H1 (cell line): Measurements from ENCODE around the gene HERC4. TPM values are rescaled to one million over a fixed set of nuclear protein-coding genes. Genes with fewer than 3 reads are reported as not detected.

Experiments
- CTCF ChIA-PET: fragments of 300-600 bp; sonication (Branson Sonifier 250); formaldehyde crosslinking; loops from one replicate; lab custom pipeline; 2021; ENCODE audit not compliant: partially characterized antibody; lab: Charles Lee
- POLR2A ChIA-PET: fragments of 300-600 bp; sonication (Branson Sonifier 250); formaldehyde crosslinking; loops from one replicate; lab custom pipeline; 2021; ENCODE audit warnings: inconsistent platforms; ENCODE audit not compliant: partially characterized antibody; lab: Charles Lee
- DNase-seq, 2 experiments: peaks; one replicate each; pipeline versions ENCODE4 v3.0.0 to v3.0.0-alpha.2; 2010 to 2022; ENCODE audit warnings: low spot score in 2 of 2, low read depth in 1 of 2, mixed read lengths in 1 of 2
- FAIRE-seq: peaks from 2 replicates; lab custom pipeline; 2011; peaks lifted over from hg19 to GRCh38; lab: Jason Lieb, UNC
- H2AFZ ChIP-seq: 2 replicates; pipeline ENCODE4 v1.8.1; 2012; ENCODE audit warnings: low read length, inconsistent platforms
- H2AK5ac ChIP-seq: 2 replicates; pipeline ENCODE4 v1.6.1; 2013; ENCODE audit warnings: low read depth, low read length
- H2BK120ac ChIP-seq: replicated peaks from 2 replicates; pipeline ENCODE3; 2013; ENCODE audit warnings: low read depth, low read length, inconsistent platforms
- H2BK12ac ChIP-seq: 2 replicates; pipeline ENCODE4 v1.6.1; 2013; ENCODE audit warnings: low read depth, low read length
- H2BK15ac ChIP-seq: 2 replicates; pipeline ENCODE4 v1.6.1; 2013; ENCODE audit warnings: low read length
- H2BK20ac ChIP-seq: 2 replicates; pipeline ENCODE4 v1.6.1; 2013; ENCODE audit warnings: low read length
- H2BK5ac ChIP-seq: 2 replicates; pipeline ENCODE4 v1.6.1; 2013; ENCODE audit warnings: low read depth, low read length
- H3K14ac ChIP-seq: 2 replicates; pipeline ENCODE4 v1.6.1; 2013; ENCODE audit warnings: inconsistent platforms; ENCODE audit not compliant: insufficient read length
- H3K18ac ChIP-seq: 2 replicates; pipeline ENCODE4 v1.6.1; 2013; ENCODE audit warnings: low read length; ENCODE audit errors: extremely low read depth
- H3K23ac ChIP-seq: 2 replicates; pipeline ENCODE4 v1.6.1; 2013; ENCODE audit warnings: inconsistent platforms; ENCODE audit not compliant: insufficient read length
- H3K23me2 ChIP-seq: 2 replicates; pipeline ENCODE4 v1.6.1; 2013; ENCODE audit warnings: low read depth, low read length
- H3K27ac ChIP-seq: 2 replicates; pipeline ENCODE4 v1.6.1; 2011; ENCODE audit warnings: low read depth, low read length, inconsistent platforms
- H3K27me3 ChIP-seq, 4 experiments: replicated peaks in 1 of 4; 1 replicate in 1 of 4; 2 replicates in 3 of 4; pipeline versions ENCODE4 v1.6.1 to v1.8.1; 2011 to 2013; ENCODE audit warnings: low read length in 3 of 4, mild to moderate bottlenecking in 3 of 4, inconsistent platforms in 2 of 4, mixed read lengths in 2 of 4, moderate library complexity in 1 of 4; ENCODE audit not compliant: control insufficient read depth in 3 of 4, insufficient read depth in 3 of 4; ENCODE audit errors: extremely low read depth in 1 of 4
- H3K36me3 ChIP-seq, 4 experiments: 2 replicates each; pipeline versions ENCODE4 v1.6.1 to v1.8.1; 2011 to 2013; ENCODE audit warnings: mild to moderate bottlenecking in 4 of 4, low read length in 3 of 4, moderate library complexity in 2 of 4, control low read depth in 1 of 4, inconsistent platforms in 1 of 4; ENCODE audit not compliant: insufficient read depth in 4 of 4, control insufficient read depth in 2 of 4
- H3K4ac ChIP-seq: replicated peaks from 2 replicates; pipeline ENCODE3; 2013; ENCODE audit warnings: low read length, low read depth, mixed read lengths, inconsistent platforms; ENCODE audit not compliant: insufficient read length
- H3K4me1 ChIP-seq, 4 experiments: replicated peaks in 1 of 4; 1 replicate in 1 of 4; 2 replicates in 3 of 4; pipeline versions ENCODE4 v1.6.1 to v1.8.1; 2011 to 2013; ENCODE audit warnings: low read length in 3 of 4, inconsistent platforms in 2 of 4, mixed read lengths in 1 of 4; ENCODE audit not compliant: insufficient read depth in 4 of 4, control insufficient read depth in 3 of 4
- H3K4me2 ChIP-seq, 2 experiments: 2 replicates each; pipeline versions ENCODE4 v1.6.1 to v1.8.1; 2011 to 2013; ENCODE audit warnings: low read depth in 2 of 2, low read length in 2 of 2, control low read depth in 1 of 2, inconsistent platforms in 1 of 2, mild to moderate bottlenecking in 1 of 2; ENCODE audit not compliant: insufficient read depth in 1 of 2
- H3K4me3 ChIP-seq, 4 experiments: fragments of 200-600, 300-600 bp in 1 of 4; sonication (generic), shearing (Covaris generic), sonication (Bioruptor Twin) in 1 of 4; 2 replicates each; pipeline versions ENCODE4 v1.5.1 to v1.8.1; 2011 to 2016; ENCODE audit warnings: low read length in 4 of 4, low read depth in 3 of 4, control low read depth in 2 of 4, inconsistent platforms in 2 of 4, mild to moderate bottlenecking in 2 of 4, mixed read lengths in 1 of 4, moderate library complexity in 1 of 4; ENCODE audit not compliant: insufficient read depth in 2 of 4; ENCODE audit errors: extremely low read depth in 1 of 4
- H3K56ac ChIP-seq: replicated peaks from 2 replicates; pipeline ENCODE3; 2013; ENCODE audit warnings: low read depth, mild to moderate bottlenecking, mixed read lengths, low read length, inconsistent platforms; ENCODE audit not compliant: insufficient read length
- H3K79me1 ChIP-seq: 2 replicates; pipeline ENCODE4 v1.6.1; 2013; ENCODE audit warnings: low read depth, low read length, control low read depth
- H3K79me2 ChIP-seq, 2 experiments: 2 replicates each; pipeline versions ENCODE4 v1.6.1 to v1.8.1; 2012 to 2013; ENCODE audit warnings: low read length in 2 of 2, mild to moderate bottlenecking in 2 of 2, inconsistent platforms in 1 of 2; ENCODE audit not compliant: insufficient read depth in 2 of 2, control insufficient read depth in 1 of 2
- H3K9ac ChIP-seq, 4 experiments: replicated peaks in 1 of 4; 1 replicate in 1 of 4; 2 replicates in 3 of 4; pipeline versions ENCODE4 v1.6.1 to v1.8.1; 2011 to 2013; ENCODE audit warnings: low read depth in 3 of 4, low read length in 3 of 4, control low read depth in 2 of 4, mild to moderate bottlenecking in 2 of 4, moderate library complexity in 2 of 4, inconsistent platforms in 1 of 4; ENCODE audit errors: extremely low read depth in 1 of 4
- H3K9me3 ChIP-seq, 2 experiments: 2 replicates each; pipeline versions ENCODE4 v1.6.1 to v1.8.1; 2012 to 2013; ENCODE audit warnings: mild to moderate bottlenecking in 2 of 2, moderate library complexity in 2 of 2, control low read depth in 1 of 2, inconsistent platforms in 1 of 2, low read depth in 1 of 2, low read length in 1 of 2, mixed read lengths in 1 of 2; ENCODE audit not compliant: insufficient read depth in 2 of 2
- H4K20me1 ChIP-seq, 2 experiments: replicated peaks in 1 of 2; 2 replicates each; pipeline versions ENCODE3 to v1.8.1; 2011 to 2013; ENCODE audit warnings: inconsistent platforms in 2 of 2, low read length in 2 of 2, mild to moderate bottlenecking in 1 of 2; ENCODE audit not compliant: insufficient read depth in 2 of 2, control insufficient read depth in 1 of 2
- H4K5ac ChIP-seq: 2 replicates; pipeline ENCODE4 v1.6.1; 2013; ENCODE audit warnings: low read length, low read depth, mixed read lengths, inconsistent platforms; ENCODE audit not compliant: insufficient read length
- H4K8ac ChIP-seq: 2 replicates; pipeline ENCODE4 v1.8.0; 2013; ENCODE audit warnings: mild to moderate bottlenecking, moderate library complexity, low read length, inconsistent platforms; ENCODE audit not compliant: insufficient read depth; ENCODE audit errors: extremely low read depth
- H4K91ac ChIP-seq: replicated peaks from 2 replicates; pipeline ENCODE3; 2013; ENCODE audit warnings: low read length, mixed read lengths, inconsistent platforms; ENCODE audit not compliant: insufficient read length
- ASH2L ChIP-seq: fragments of 200-600, 300-600 bp; sonication (generic); IDR thresholded peaks from one replicate; pipeline ENCODE4 v1.7.1; 2017; ENCODE audit warnings: low read length
- CBX8 ChIP-seq: fragments of 300-800, 300-1000 bp; sonication (generic); IDR thresholded peaks from 2 replicates; pipeline ENCODE4 v1.7.1; 2016; ENCODE audit warnings: low read depth, low read length, borderline replicate concordance
- CREB1 ChIP-seq: IDR thresholded peaks from 2 replicates; pipeline ENCODE4 v1.6.1; 2012; ENCODE audit warnings: inconsistent platforms
- EP300 ChIP-seq, 2 experiments: IDR thresholded peaks; 1 replicate in 1 of 2; 2 replicates in 1 of 2; pipeline ENCODE4 v1.6.1; 2011 to 2012; ENCODE audit warnings: low read depth in 2 of 2, low read length in 2 of 2, mild to moderate bottlenecking in 2 of 2, borderline replicate concordance in 1 of 2, inconsistent platforms in 1 of 2, moderate library complexity in 1 of 2
- GABPA ChIP-seq: IDR thresholded peaks from 2 replicates; pipeline ENCODE4 v1.6.1; 2011; ENCODE audit warnings: mild to moderate bottlenecking, low read length, moderate library complexity, borderline replicate concordance; ENCODE audit not compliant: insufficient read depth
- HDAC2 ChIP-seq, 2 experiments: fragments of 300-600 bp in 1 of 2; sonication (generic) in 1 of 2; IDR thresholded peaks; 2 replicates each; pipeline ENCODE4 v1.6.1; 2011 to 2012; ENCODE audit warnings: low read depth in 2 of 2, low read length in 2 of 2, mild to moderate bottlenecking in 2 of 2, moderate library complexity in 2 of 2, borderline replicate concordance in 1 of 2, inconsistent platforms in 1 of 2
- KDM4A ChIP-seq: IDR thresholded peaks from one replicate; pipeline ENCODE4 v1.7.1; 2012; ENCODE audit warnings: low read depth, mild to moderate bottlenecking, moderate library complexity, low read length, inconsistent platforms; ENCODE audit not compliant: severe bottlenecking
- POU5F1 ChIP-seq: IDR thresholded peaks from 2 replicates; pipeline ENCODE4 v1.6.1; 2011; ENCODE audit warnings: low read depth, mild to moderate bottlenecking, low read length, moderate library complexity
- SRF ChIP-seq: IDR thresholded peaks from 2 replicates; pipeline ENCODE4 v1.6.1; 2011; ENCODE audit warnings: mild to moderate bottlenecking, low read depth, low read length, moderate library complexity
- TAF1 ChIP-seq: IDR thresholded peaks from 2 replicates; pipeline ENCODE4 v1.6.1; 2011; ENCODE audit warnings: mild to moderate bottlenecking, low read depth, low read length
- TEAD4 ChIP-seq: IDR thresholded peaks from 2 replicates; pipeline ENCODE4 v1.6.1; 2012; ENCODE audit warnings: low read depth, low read length, inconsistent platforms, mixed read lengths
- YY1 ChIP-seq: IDR thresholded peaks from 2 replicates; pipeline ENCODE4 v1.6.1; 2011; ENCODE audit warnings: low read depth, mild to moderate bottlenecking, low read length
- WGBS, 2 experiments: shearing (Covaris generic) in 1 of 2; methylation state at CpG; one replicate each; pipeline versions ENCODE4 v1.1.6 to v1.1.7; 2013 to 2015; ENCODE audit warnings: low lambda C conversion rate in 2 of 2, mixed read lengths in 2 of 2, inconsistent platforms in 1 of 2, low coverage in 1 of 2, missing lambda C conversion rate in 1 of 2; ENCODE audit not compliant: insufficient replicate concordance in 2 of 2, insufficient coverage in 1 of 2, insufficient read length in 1 of 2; ENCODE audit errors: extremely low coverage in 1 of 2, missing lambda C conversion rate in 1 of 2; 5-methylcytosine and 5-hydroxymethylcytosine counted together
- polyA plus RNA-seq, 7 experiments: library from polyadenylated mRNA; depleted of rRNA in 3 of 7; stranded (reverse) in 5 of 7; unstranded in 2 of 7; fragments of >200 nt in 5 of 7; fragments of 200-250 nt in 2 of 7; gene quantifications; 1 replicate in 5 of 7; 2 replicates in 1 of 7; 4 replicates in 1 of 7; pipeline versions ENCODE4 v1.2.1 to v1.2.3, GENCODE V29; 2011 to 2013; ENCODE audit warnings: missing spikeins in 2 of 7, mixed read lengths in 2 of 7
- total RNA-seq: library from RNA; stranded (reverse); fragmentation: NEBNext Ultra II Directional; extraction: Animal tissue kit (Norgen Biotek cat#: 25700); gene quantifications from 2 replicates; pipeline ENCODE4 v1.2.1, GENCODE V29; 2021
- TF ChIP-seq, protein P1 (sequence below): IDR thresholded peaks from 2 replicates; pipeline ENCODE4 v1.6.1; 2012; ENCODE audit warnings: low read length, inconsistent platforms

Gene HERC4
- total and polyA plus RNA-seq, 2 of the 8 experiments (the other 6 are each of a cell fraction or from before 2014, with no cell fraction given), result 7.5 to 44.0 TPM

- Histone ChIP-seq H3K14ac (no peak overlapping the region), H3K23ac (no peak overlapping the region), H3K36me3 (no peaks in the 10 kb centered on the region), H4K20me1 (no peaks in the 10 kb centered on the region), H4K8ac (no peak overlapping the region), H3K9me3 (no peaks in the 10 kb centered on the region), H3K4me3 (no peak overlapping the region), H3K23me2 (no peaks in the 10 kb centered on the region), H3K79me1 (no peaks in the 10 kb centered on the region), H3K9ac (no peak overlapping the region), H3K4ac (no peak overlapping the region), H2BK12ac (no peak overlapping the region), H2BK120ac (no peak overlapping the region), H3K18ac (no peak overlapping the region), H4K91ac (no peak overlapping the region), H3K4me2 (no peak overlapping the region), H3K27me3 (no peaks in the 10 kb centered on the region), H3K4me1 (peaks cover 0 to 3% (median 0%) of the 10 kb centered on the region in 4 experiments; a peak in 1 of 7 replicates), H2AFZ (no peak overlapping the region), H2BK5ac (no peak overlapping the region), H3K56ac (no peak overlapping the region), H3K79me2 (no peaks in the 10 kb centered on the region), H2AK5ac (no peak overlapping the region), H2BK20ac (no peak overlapping the region), H2BK15ac (no peak overlapping the region), H3K27ac (no peak overlapping the region), H4K5ac (no peak overlapping the region)
- ChIA-PET POLR2A (no interaction called here), CTCF (interaction anchor here (1.3 to 7.5 kb wide), 2 partner anchors 13 to 74 kb away, joined by 5 to 49 read pairs; no protein-coding TSS in a partner anchor)
- WGBS, 2 experiments, result 72% methylated on average over 6 of the region's 6 CpGs; no CpG with 5 or more reads in 1 of the 2 experiments
- FAIRE-seq (no peak), DNase-seq (peak in 1 of 2 experiments; percentile 49)
- TF ChIP-seq ASH2L, result no peak
- TF ChIP-seq POU5F1, result no peak
- no peak for TF ChIP-seq YY1
- no peak for TF ChIP-seq TEAD4
- no peak for TF ChIP-seq HDAC2 (IDR thresholded peaks at IDR 0.05; ENCODE audit: borderline replicate concordance in 1 of 2, low read depth in 2 of 2, low read length in 2 of 2)
- TF ChIP-seq TAF1, result no peak
- TF ChIP-seq GABPA, result no peak
- TF ChIP-seq SRF, result no peak
- no peak for TF ChIP-seq EP300 (IDR thresholded peaks at IDR 0.05; ENCODE audit: borderline replicate concordance in 1 of 2, low read depth in 2 of 2, low read length in 2 of 2)
- no peak for TF ChIP-seq KDM4A
- TF ChIP-seq, protein P1, sequence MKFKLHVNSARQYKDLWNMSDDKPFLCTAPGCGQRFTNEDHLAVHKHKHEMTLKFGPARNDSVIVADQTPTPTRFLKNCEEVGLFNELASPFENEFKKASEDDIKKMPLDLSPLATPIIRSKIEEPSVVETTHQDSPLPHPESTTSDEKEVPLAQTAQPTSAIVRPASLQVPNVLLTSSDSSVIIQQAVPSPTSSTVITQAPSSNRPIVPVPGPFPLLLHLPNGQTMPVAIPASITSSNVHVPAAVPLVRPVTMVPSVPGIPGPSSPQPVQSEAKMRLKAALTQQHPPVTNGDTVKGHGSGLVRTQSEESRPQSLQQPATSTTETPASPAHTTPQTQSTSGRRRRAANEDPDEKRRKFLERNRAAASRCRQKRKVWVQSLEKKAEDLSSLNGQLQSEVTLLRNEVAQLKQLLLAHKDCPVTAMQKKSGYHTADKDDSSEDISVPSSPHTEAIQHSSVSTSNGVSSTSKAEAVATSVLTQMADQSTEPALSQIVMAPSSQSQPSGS, result no peak
- no peak for TF ChIP-seq CREB1
- no peak for TF ChIP-seq CBX8
Measured at GRCh38 chr10:68081916-68082315, 6.8 kb upstream of the HERC4 start.
